ENCODE measurements around the gene CEACAM4. TPM values are rescaled to one million over a fixed set of nuclear protein-coding genes. Genes with fewer than 3 reads are reported as not detected.

Gene CEACAM4
- total RNA-seq, 1 experiment from 2014 or later = not detected

DNA sequence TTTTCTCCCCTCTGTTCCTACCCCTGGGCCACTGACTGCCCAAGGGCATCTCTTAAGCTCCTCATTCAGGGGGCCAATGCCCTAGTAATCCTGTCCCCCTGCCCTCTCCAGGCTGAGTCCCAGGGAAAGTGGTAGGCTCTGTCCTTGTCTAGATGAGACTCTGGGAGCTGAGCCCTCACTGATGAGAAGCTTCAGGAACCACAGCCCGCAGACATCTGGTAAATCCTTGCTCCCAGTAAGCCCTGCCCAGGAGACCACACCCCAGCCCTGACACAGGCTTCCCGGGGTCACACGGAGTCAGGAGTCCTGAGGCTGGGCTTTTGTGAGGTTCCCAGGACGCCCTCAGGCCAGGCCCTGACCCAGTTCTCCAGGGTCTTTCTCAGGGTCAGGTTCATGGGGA is 1.9 kb downstream of the CEACAM4 start:
- Histone ChIP-seq H3K36me3 (replicated peaks; ENCODE audit: control insufficient read depth, insufficient read depth, low read length) (no peaks in the 10 kb centered on the region), H3K4me3 (ENCODE audit: insufficient read depth, low read depth, low read length) (no peak overlapping the region), H3K27me3 (ENCODE audit: control insufficient read depth, insufficient read depth, low read length) (no peaks in the 10 kb centered on the region)
- DNase-seq = no peak

DNA sequence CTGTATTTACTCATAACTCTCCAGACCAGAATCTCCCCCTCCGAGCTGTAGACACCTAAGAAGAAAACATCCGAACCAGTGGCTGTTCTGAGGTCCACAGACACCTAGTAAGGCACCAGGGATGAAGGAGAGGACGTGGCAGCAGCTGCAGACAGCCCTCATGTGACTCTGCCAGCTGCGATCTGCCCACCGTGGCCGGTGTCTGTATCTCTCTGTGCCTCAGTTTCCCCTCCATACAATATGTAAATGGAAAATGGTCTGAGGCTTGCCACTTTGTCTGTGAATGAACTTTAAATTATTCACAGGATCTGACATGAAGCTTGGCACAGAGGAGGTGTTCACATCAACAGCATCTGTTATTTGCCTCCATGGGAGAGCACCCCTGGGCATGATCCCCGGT is 2.4 kb downstream of the CEACAM4 start:
- H3K36me3 ChIP-seq (replicated peaks; ENCODE audit: control insufficient read depth, insufficient read depth, low read length) = no peaks in the 10 kb centered on the region
- no peak for DNase-seq

DNA sequence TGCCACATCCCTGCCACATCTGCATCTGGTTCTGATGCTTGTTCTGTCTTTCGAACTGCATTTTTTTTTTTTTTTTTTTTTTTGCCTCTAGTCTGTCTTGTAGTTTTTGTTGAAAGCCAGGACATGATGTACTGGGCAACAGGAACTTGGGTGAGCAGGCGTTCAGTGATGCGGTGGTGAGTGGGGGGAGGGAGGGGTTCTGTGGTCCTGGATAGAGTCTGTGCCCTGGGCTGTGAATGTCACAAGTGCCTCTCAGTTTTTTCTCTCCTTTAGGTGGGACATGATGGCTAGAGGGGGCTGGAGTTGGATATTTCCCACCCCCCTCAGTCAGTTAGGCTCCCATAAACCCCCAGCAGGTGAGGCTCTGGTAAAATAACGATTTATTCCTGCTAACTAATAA is 3.5 kb downstream of the CEACAM4 start:
- DNase-seq = no peak
- H3K27me3 ChIP-seq (ENCODE audit: control insufficient read depth, insufficient read depth, low read length) = no peaks in the 10 kb centered on the region

More for the DNA sequence above, 2.4 kb downstream of the CEACAM4 start:
- Histone ChIP-seq H3K27me3 (ENCODE audit: control insufficient read depth, insufficient read depth, low read length) (no peaks in the 10 kb centered on the region), H3K4me3 (ENCODE audit: insufficient read depth, low read depth, low read length) (no peak overlapping the region)

DNA sequence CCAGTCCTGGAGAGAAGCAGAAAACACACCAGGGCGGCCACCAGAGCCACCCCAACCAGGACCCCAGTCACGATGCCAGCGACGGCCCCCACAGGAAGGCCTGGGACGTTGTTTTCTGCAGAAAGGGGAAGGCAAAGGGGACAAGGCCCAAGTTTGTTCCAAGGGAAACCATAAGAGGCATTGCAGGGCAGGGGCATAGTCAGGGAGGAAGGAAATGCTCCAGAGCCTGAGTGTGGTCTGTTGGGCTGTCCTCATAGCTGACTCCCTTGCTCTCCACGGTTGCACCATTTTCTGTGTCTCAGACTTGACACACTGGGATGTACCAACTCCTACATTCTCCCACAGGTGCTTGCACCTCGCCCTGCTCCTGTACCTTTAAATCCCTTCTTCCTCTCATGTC is 5.2 kb downstream of the CEACAM4 start:
- Histone ChIP-seq H3K27me3 (ENCODE audit: control insufficient read depth, insufficient read depth, low read length) (no peaks in the 10 kb centered on the region), H3K36me3 (replicated peaks; ENCODE audit: control insufficient read depth, insufficient read depth, low read length) (no peaks in the 10 kb centered on the region), H3K4me3 (ENCODE audit: insufficient read depth, low read depth, low read length) (no peak overlapping the region)
- no peak for DNase-seq

More for the DNA sequence above, 3.5 kb downstream of the CEACAM4 start:
- no peak overlapping the region for H3K4me3 ChIP-seq (ENCODE audit: insufficient read depth, low read depth, low read length)
- H3K36me3 ChIP-seq (replicated peaks; ENCODE audit: control insufficient read depth, insufficient read depth, low read length) = no peaks in the 10 kb centered on the region

GRCh38 chr19:41621226-41621625 is 5.6 kb downstream of the CEACAM4 start:
- no peaks in the 10 kb centered on the region for H3K27me3 ChIP-seq (ENCODE audit: control insufficient read depth, insufficient read depth, low read length)
- no peaks in the 10 kb centered on the region for H3K36me3 ChIP-seq (replicated peaks; ENCODE audit: control insufficient read depth, insufficient read depth, low read length)
- no peak overlapping the region for H3K4me3 ChIP-seq (ENCODE audit: insufficient read depth, low read depth, low read length)
- no peak for DNase-seq

DNA sequence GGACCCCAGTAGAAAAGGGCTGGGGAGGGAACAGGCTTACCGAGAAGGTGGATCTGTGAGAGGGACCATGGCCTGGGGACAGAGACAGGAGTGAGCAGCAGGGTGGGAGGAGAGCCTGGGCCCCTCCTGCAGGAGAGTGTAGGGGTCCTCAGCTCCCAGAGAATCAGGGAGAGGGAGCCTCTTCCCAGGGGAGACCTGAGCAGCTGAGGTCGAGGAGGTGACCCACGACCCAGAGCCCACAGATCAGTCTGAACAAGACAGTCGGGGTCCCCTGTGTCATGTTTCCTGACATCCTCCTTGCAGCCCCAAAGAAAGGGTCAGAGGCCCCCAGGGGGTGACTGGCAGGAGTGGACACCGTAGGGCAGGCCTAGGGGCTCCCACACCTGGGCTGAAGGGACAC is 6.7 kb downstream of the CEACAM4 start:
- H3K4me3 ChIP-seq (ENCODE audit: insufficient read depth, low read depth, low read length) = no peak overlapping the region
- no peaks in the 10 kb centered on the region for H3K36me3 ChIP-seq (replicated peaks; ENCODE audit: control insufficient read depth, insufficient read depth, low read length)
- H3K27me3 ChIP-seq (ENCODE audit: control insufficient read depth, insufficient read depth, low read length) = no peaks in the 10 kb centered on the region
- DNase-seq = no peak

- Histone ChIP-seq H3K27me3 (ENCODE audit: control insufficient read depth, insufficient read depth, low read length) (no peaks in the 10 kb centered on the region), H3K36me3 (replicated peaks; ENCODE audit: control insufficient read depth, insufficient read depth, low read length) (no peaks in the 10 kb centered on the region), H3K4me3 (ENCODE audit: insufficient read depth, low read depth, low read length) (no peak overlapping the region)
- DNase-seq = no peak
Observed at GRCh38 chr19:41619018-41619556, 7.8 kb downstream of the CEACAM4 start.

- no peak overlapping the region for H3K4me3 ChIP-seq (ENCODE audit: insufficient read depth, low read depth, low read length)
- DNase-seq = no peak
Observed at GRCh38 chr19:41617941-41618730, 8.7 kb downstream of the CEACAM4 start.

DNA sequence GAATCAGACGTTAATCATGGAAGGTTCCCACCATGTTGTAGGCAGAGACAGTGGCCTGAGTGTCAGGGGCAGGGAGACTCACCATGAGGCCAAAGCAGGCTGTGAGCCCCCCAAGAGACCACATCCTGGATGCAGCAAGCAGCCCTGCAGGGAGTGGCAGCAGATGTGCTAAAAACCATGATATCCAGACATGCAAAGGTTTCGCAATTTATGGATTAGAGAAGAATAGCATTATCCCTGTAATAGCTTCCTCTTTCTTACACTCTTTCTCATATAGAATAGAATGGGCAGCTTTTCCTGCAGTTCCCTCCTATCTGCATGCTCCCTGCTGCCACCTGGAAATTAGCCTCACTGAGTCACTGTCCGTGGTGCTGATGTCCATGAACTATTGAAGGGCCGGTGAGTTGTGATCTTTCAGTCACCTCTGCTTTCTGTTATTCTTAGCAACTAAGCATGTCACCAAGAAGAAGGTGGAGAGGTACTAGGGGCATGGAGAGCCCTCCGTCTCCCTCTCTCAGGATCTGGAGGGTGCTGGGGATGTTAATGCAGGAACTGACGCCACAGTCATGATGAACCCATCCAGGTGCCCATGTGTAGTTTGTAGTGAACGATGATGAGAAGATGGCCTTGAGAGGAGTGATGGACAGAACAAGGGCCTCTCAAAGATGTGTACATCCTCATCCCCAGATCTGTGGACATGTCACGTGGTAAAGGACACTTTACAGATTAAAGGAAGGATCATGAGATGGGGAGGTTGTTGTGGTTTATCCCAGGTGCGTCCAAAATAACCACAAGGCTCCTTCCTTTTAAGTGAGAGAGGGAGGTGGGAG is 9.9 kb downstream of the CEACAM4 start:
- DNase-seq = no peak
- H3K36me3 ChIP-seq (replicated peaks; ENCODE audit: control insufficient read depth, insufficient read depth, low read length) = no peaks in the 10 kb centered on the region
- H3K27me3 ChIP-seq (ENCODE audit: control insufficient read depth, insufficient read depth, low read length) = no peaks in the 10 kb centered on the region
- H3K4me3 ChIP-seq (ENCODE audit: insufficient read depth, low read depth, low read length) = no peak overlapping the region

More at GRCh38 chr19:41617941-41618730, 8.7 kb downstream of the CEACAM4 start:
- H3K27me3 ChIP-seq (ENCODE audit: control insufficient read depth, insufficient read depth, low read length) = no peaks in the 10 kb centered on the region
- H3K36me3 ChIP-seq (replicated peaks; ENCODE audit: control insufficient read depth, insufficient read depth, low read length) = no peaks in the 10 kb centered on the region

GRCh38 chr19:41615207-41615606 is 11.7 kb downstream of the CEACAM4 start:
- no peak for DNase-seq
- Histone ChIP-seq H3K36me3 (replicated peaks; ENCODE audit: control insufficient read depth, insufficient read depth, low read length) (no peaks in the 10 kb centered on the region), H3K4me3 (ENCODE audit: insufficient read depth, low read depth, low read length) (no peak overlapping the region), H3K27me3 (ENCODE audit: control insufficient read depth, insufficient read depth, low read length) (no peaks in the 10 kb centered on the region)

DNA sequence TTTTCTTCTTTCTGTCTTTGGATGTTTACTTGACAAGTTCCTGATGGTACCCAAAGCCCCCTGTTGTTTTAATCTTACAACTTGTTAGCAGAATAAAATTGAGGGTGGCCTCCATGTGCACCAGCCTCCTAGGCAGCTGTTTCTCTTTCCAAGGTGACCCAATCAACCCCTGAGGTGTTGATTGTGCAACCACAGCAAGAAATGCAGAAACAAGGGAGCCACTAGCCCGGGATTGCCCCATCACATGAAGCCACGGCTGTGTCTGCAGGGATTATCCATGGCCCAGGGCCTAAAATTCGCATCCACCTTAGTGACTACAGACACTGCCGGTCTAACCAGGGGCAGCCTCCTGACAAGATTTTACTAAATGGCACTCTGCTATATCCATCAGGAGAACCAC is 14.4 kb downstream of the CEACAM4 start:
- no peaks in the 10 kb centered on the region for H3K36me3 ChIP-seq (replicated peaks; ENCODE audit: control insufficient read depth, insufficient read depth, low read length)
- no peaks in the 10 kb centered on the region for H3K27me3 ChIP-seq (ENCODE audit: control insufficient read depth, insufficient read depth, low read length)
- no peak overlapping the region for H3K4me3 ChIP-seq (ENCODE audit: insufficient read depth, low read depth, low read length)
- no peak for DNase-seq

- Histone ChIP-seq H3K4me3 (ENCODE audit: insufficient read depth, low read depth, low read length) (no peak overlapping the region), H3K27me3 (ENCODE audit: control insufficient read depth, insufficient read depth, low read length) (no peaks in the 10 kb centered on the region), H3K36me3 (replicated peaks; ENCODE audit: control insufficient read depth, insufficient read depth, low read length) (no peaks in the 10 kb centered on the region)
- no peak for DNase-seq
Observed at GRCh38 chr19:41610789-41611188, 16.1 kb downstream of the CEACAM4 start.

- no peak for DNase-seq
- H3K4me3 ChIP-seq (ENCODE audit: insufficient read depth, low read depth, low read length) = no peak overlapping the region
- no peaks in the 10 kb centered on the region for H3K27me3 ChIP-seq (ENCODE audit: control insufficient read depth, insufficient read depth, low read length)
- no peaks in the 10 kb centered on the region for H3K36me3 ChIP-seq (replicated peaks; ENCODE audit: control insufficient read depth, insufficient read depth, low read length)
Observed at GRCh38 chr19:41607668-41608067, 19.2 kb downstream of the CEACAM4 start.

GRCh38 chr19:41606215-41606837 is 20.5 kb downstream of the CEACAM4 start:
- DNase-seq = no peak
- Histone ChIP-seq H3K4me3 (ENCODE audit: insufficient read depth, low read depth, low read length) (no peak overlapping the region), H3K36me3 (replicated peaks; ENCODE audit: control insufficient read depth, insufficient read depth, low read length) (no peaks in the 10 kb centered on the region), H3K27me3 (ENCODE audit: control insufficient read depth, insufficient read depth, low read length) (no peaks in the 10 kb centered on the region)
